H1 (cell line): ENCODE measurements around the gene MMP25. TPM values are rescaled to one million over a fixed set of nuclear protein-coding genes. Genes with fewer than 3 reads are reported as not detected.

Experiments
- CTCF ChIA-PET: fragments of 300-600 bp; sonication (Branson Sonifier 250); formaldehyde crosslinking; loops from one replicate; lab custom pipeline; 2021; ENCODE audit not compliant: partially characterized antibody; lab: Charles Lee
- POLR2A ChIA-PET: fragments of 300-600 bp; sonication (Branson Sonifier 250); formaldehyde crosslinking; loops from one replicate; lab custom pipeline; 2021; ENCODE audit warnings: inconsistent platforms; ENCODE audit not compliant: partially characterized antibody; lab: Charles Lee
- DNase-seq, 2 experiments: peaks; one replicate each; pipeline versions ENCODE4 v3.0.0 to v3.0.0-alpha.2; 2010 to 2022; ENCODE audit warnings: low spot score in 2 of 2, low read depth in 1 of 2, mixed read lengths in 1 of 2
- FAIRE-seq: peaks from 2 replicates; lab custom pipeline; 2011; peaks lifted over from hg19 to GRCh38; lab: Jason Lieb, UNC
- H2AFZ ChIP-seq: 2 replicates; pipeline ENCODE4 v1.8.1; 2012; ENCODE audit warnings: low read length, inconsistent platforms
- H2AK5ac ChIP-seq: 2 replicates; pipeline ENCODE4 v1.6.1; 2013; ENCODE audit warnings: low read depth, low read length
- H2BK120ac ChIP-seq: replicated peaks from 2 replicates; pipeline ENCODE3; 2013; ENCODE audit warnings: low read depth, low read length, inconsistent platforms
- H2BK12ac ChIP-seq: 2 replicates; pipeline ENCODE4 v1.6.1; 2013; ENCODE audit warnings: low read depth, low read length
- H2BK15ac ChIP-seq: 2 replicates; pipeline ENCODE4 v1.6.1; 2013; ENCODE audit warnings: low read length
- H2BK20ac ChIP-seq: 2 replicates; pipeline ENCODE4 v1.6.1; 2013; ENCODE audit warnings: low read length
- H2BK5ac ChIP-seq: 2 replicates; pipeline ENCODE4 v1.6.1; 2013; ENCODE audit warnings: low read depth, low read length
- H3K14ac ChIP-seq: 2 replicates; pipeline ENCODE4 v1.6.1; 2013; ENCODE audit warnings: inconsistent platforms; ENCODE audit not compliant: insufficient read length
- H3K18ac ChIP-seq: 2 replicates; pipeline ENCODE4 v1.6.1; 2013; ENCODE audit warnings: low read length; ENCODE audit errors: extremely low read depth
- H3K23ac ChIP-seq: 2 replicates; pipeline ENCODE4 v1.6.1; 2013; ENCODE audit warnings: inconsistent platforms; ENCODE audit not compliant: insufficient read length
- H3K23me2 ChIP-seq: 2 replicates; pipeline ENCODE4 v1.6.1; 2013; ENCODE audit warnings: low read depth, low read length
- H3K27ac ChIP-seq: 2 replicates; pipeline ENCODE4 v1.6.1; 2011; ENCODE audit warnings: low read depth, low read length, inconsistent platforms
- H3K27me3 ChIP-seq, 4 experiments: replicated peaks in 1 of 4; 1 replicate in 1 of 4; 2 replicates in 3 of 4; pipeline versions ENCODE4 v1.6.1 to v1.8.1; 2011 to 2013; ENCODE audit warnings: low read length in 3 of 4, mild to moderate bottlenecking in 3 of 4, inconsistent platforms in 2 of 4, mixed read lengths in 2 of 4, moderate library complexity in 1 of 4; ENCODE audit not compliant: control insufficient read depth in 3 of 4, insufficient read depth in 3 of 4; ENCODE audit errors: extremely low read depth in 1 of 4
- H3K36me3 ChIP-seq, 4 experiments: 2 replicates each; pipeline versions ENCODE4 v1.6.1 to v1.8.1; 2011 to 2013; ENCODE audit warnings: mild to moderate bottlenecking in 4 of 4, low read length in 3 of 4, moderate library complexity in 2 of 4, control low read depth in 1 of 4, inconsistent platforms in 1 of 4; ENCODE audit not compliant: insufficient read depth in 4 of 4, control insufficient read depth in 2 of 4
- H3K4ac ChIP-seq: replicated peaks from 2 replicates; pipeline ENCODE3; 2013; ENCODE audit warnings: low read length, low read depth, mixed read lengths, inconsistent platforms; ENCODE audit not compliant: insufficient read length
- H3K4me1 ChIP-seq, 4 experiments: replicated peaks in 1 of 4; 1 replicate in 1 of 4; 2 replicates in 3 of 4; pipeline versions ENCODE4 v1.6.1 to v1.8.1; 2011 to 2013; ENCODE audit warnings: low read length in 3 of 4, inconsistent platforms in 2 of 4, mixed read lengths in 1 of 4; ENCODE audit not compliant: insufficient read depth in 4 of 4, control insufficient read depth in 3 of 4
- H3K4me2 ChIP-seq, 2 experiments: 2 replicates each; pipeline versions ENCODE4 v1.6.1 to v1.8.1; 2011 to 2013; ENCODE audit warnings: low read depth in 2 of 2, low read length in 2 of 2, control low read depth in 1 of 2, inconsistent platforms in 1 of 2, mild to moderate bottlenecking in 1 of 2; ENCODE audit not compliant: insufficient read depth in 1 of 2
- H3K4me3 ChIP-seq, 4 experiments: fragments of 200-600, 300-600 bp in 1 of 4; sonication (generic), shearing (Covaris generic), sonication (Bioruptor Twin) in 1 of 4; 2 replicates each; pipeline versions ENCODE4 v1.5.1 to v1.8.1; 2011 to 2016; ENCODE audit warnings: low read length in 4 of 4, low read depth in 3 of 4, control low read depth in 2 of 4, inconsistent platforms in 2 of 4, mild to moderate bottlenecking in 2 of 4, mixed read lengths in 1 of 4, moderate library complexity in 1 of 4; ENCODE audit not compliant: insufficient read depth in 2 of 4; ENCODE audit errors: extremely low read depth in 1 of 4
- H3K56ac ChIP-seq: replicated peaks from 2 replicates; pipeline ENCODE3; 2013; ENCODE audit warnings: low read depth, mild to moderate bottlenecking, mixed read lengths, low read length, inconsistent platforms; ENCODE audit not compliant: insufficient read length
- H3K79me1 ChIP-seq: 2 replicates; pipeline ENCODE4 v1.6.1; 2013; ENCODE audit warnings: low read depth, low read length, control low read depth
- H3K79me2 ChIP-seq, 2 experiments: 2 replicates each; pipeline versions ENCODE4 v1.6.1 to v1.8.1; 2012 to 2013; ENCODE audit warnings: low read length in 2 of 2, mild to moderate bottlenecking in 2 of 2, inconsistent platforms in 1 of 2; ENCODE audit not compliant: insufficient read depth in 2 of 2, control insufficient read depth in 1 of 2
- H3K9ac ChIP-seq, 4 experiments: replicated peaks in 1 of 4; 1 replicate in 1 of 4; 2 replicates in 3 of 4; pipeline versions ENCODE4 v1.6.1 to v1.8.1; 2011 to 2013; ENCODE audit warnings: low read depth in 3 of 4, low read length in 3 of 4, control low read depth in 2 of 4, mild to moderate bottlenecking in 2 of 4, moderate library complexity in 2 of 4, inconsistent platforms in 1 of 4; ENCODE audit errors: extremely low read depth in 1 of 4
- H3K9me3 ChIP-seq, 2 experiments: 2 replicates each; pipeline versions ENCODE4 v1.6.1 to v1.8.1; 2012 to 2013; ENCODE audit warnings: mild to moderate bottlenecking in 2 of 2, moderate library complexity in 2 of 2, control low read depth in 1 of 2, inconsistent platforms in 1 of 2, low read depth in 1 of 2, low read length in 1 of 2, mixed read lengths in 1 of 2; ENCODE audit not compliant: insufficient read depth in 2 of 2
- H4K20me1 ChIP-seq, 2 experiments: replicated peaks in 1 of 2; 2 replicates each; pipeline versions ENCODE3 to v1.8.1; 2011 to 2013; ENCODE audit warnings: inconsistent platforms in 2 of 2, low read length in 2 of 2, mild to moderate bottlenecking in 1 of 2; ENCODE audit not compliant: insufficient read depth in 2 of 2, control insufficient read depth in 1 of 2
- H4K5ac ChIP-seq: 2 replicates; pipeline ENCODE4 v1.6.1; 2013; ENCODE audit warnings: low read length, low read depth, mixed read lengths, inconsistent platforms; ENCODE audit not compliant: insufficient read length
- H4K8ac ChIP-seq: 2 replicates; pipeline ENCODE4 v1.8.0; 2013; ENCODE audit warnings: mild to moderate bottlenecking, moderate library complexity, low read length, inconsistent platforms; ENCODE audit not compliant: insufficient read depth; ENCODE audit errors: extremely low read depth
- H4K91ac ChIP-seq: replicated peaks from 2 replicates; pipeline ENCODE3; 2013; ENCODE audit warnings: low read length, mixed read lengths, inconsistent platforms; ENCODE audit not compliant: insufficient read length
- CHD1 ChIP-seq: IDR thresholded peaks from 2 replicates; pipeline ENCODE4 v1.6.1; 2012; ENCODE audit warnings: low read depth, low read length, improper control_type of control experiment
- KDM1A ChIP-seq: fragments of 200-600, 300-600 bp; sonication (generic); IDR thresholded peaks from 2 replicates; pipeline ENCODE4 v1.7.1; 2016; ENCODE audit warnings: mild to moderate bottlenecking, low read length, borderline replicate concordance
- MAX ChIP-seq: IDR thresholded peaks from 2 replicates; pipeline ENCODE4 v1.6.1; 2012; ENCODE audit warnings: inconsistent platforms
- WGBS, 2 experiments: shearing (Covaris generic) in 1 of 2; methylation state at CpG; one replicate each; pipeline versions ENCODE4 v1.1.6 to v1.1.7; 2013 to 2015; ENCODE audit warnings: low lambda C conversion rate in 2 of 2, mixed read lengths in 2 of 2, inconsistent platforms in 1 of 2, low coverage in 1 of 2, missing lambda C conversion rate in 1 of 2; ENCODE audit not compliant: insufficient replicate concordance in 2 of 2, insufficient coverage in 1 of 2, insufficient read length in 1 of 2; ENCODE audit errors: extremely low coverage in 1 of 2, missing lambda C conversion rate in 1 of 2; 5-methylcytosine and 5-hydroxymethylcytosine counted together
- polyA plus RNA-seq, 7 experiments: library from polyadenylated mRNA; depleted of rRNA in 3 of 7; stranded (reverse) in 5 of 7; unstranded in 2 of 7; fragments of >200 nt in 5 of 7; fragments of 200-250 nt in 2 of 7; gene quantifications; 1 replicate in 5 of 7; 2 replicates in 1 of 7; 4 replicates in 1 of 7; pipeline versions ENCODE4 v1.2.1 to v1.2.3, GENCODE V29; 2011 to 2013; ENCODE audit warnings: missing spikeins in 2 of 7, mixed read lengths in 2 of 7
- total RNA-seq: library from RNA; stranded (reverse); fragmentation: NEBNext Ultra II Directional; extraction: Animal tissue kit (Norgen Biotek cat#: 25700); gene quantifications from 2 replicates; pipeline ENCODE4 v1.2.1, GENCODE V29; 2021

The MMP25 gene
- total and polyA plus RNA-seq, 2 of the 8 experiments (the other 6 are each of a cell fraction or from before 2014, with no cell fraction given), result 7.7 to 26.7 TPM

GRCh38 chr16:3080024-3080423, 33.7 kb downstream of the MMP25 start:
- TF ChIP-seq KDM1A, result no peak
- TF ChIP-seq CHD1, result no peak
- no peak for TF ChIP-seq MAX
- Histone ChIP-seq H4K8ac (no peak overlapping the region), H3K4ac (no peak overlapping the region), H3K23me2 (no peaks in the 10 kb centered on the region), H2AK5ac (no peak overlapping the region), H3K9ac (no peak overlapping the region), H4K91ac (no peak overlapping the region), H2BK12ac (no peak overlapping the region), H3K4me1 (no peaks in the 10 kb centered on the region; a peak in 2 of 7 replicates), H3K4me2 (no peak overlapping the region), H2AFZ (no peak overlapping the region), H4K20me1 (no peaks in the 10 kb centered on the region), H3K14ac (no peak overlapping the region), H3K9me3 (no peaks in the 10 kb centered on the region), H2BK15ac (no peak overlapping the region), H3K27me3 (no peaks in the 10 kb centered on the region), H2BK5ac (no peak overlapping the region), H2BK20ac (no peak overlapping the region), H3K79me2 (no peaks in the 10 kb centered on the region), H4K5ac (no peak overlapping the region), H2BK120ac (no peak overlapping the region), H3K79me1 (no peaks in the 10 kb centered on the region), H3K56ac (no peak overlapping the region), H3K36me3 (no peaks in the 10 kb centered on the region), H3K4me3 (no peak overlapping the region), H3K23ac (no peak overlapping the region), H3K18ac (no peak overlapping the region), H3K27ac (no peak overlapping the region)
- ChIA-PET POLR2A (interaction anchor here (0.7 to 1.6 kb wide), 10 partner anchors 8 to 92 kb away, joined by 3 to 16 read pairs (median 4); partner anchors contain the start of gene ZSCAN10), CTCF (interaction anchor here (0.7 to 1.9 kb wide), 9 partner anchors 9 to 70 kb away, joined by 3 to 10 read pairs (median 4); no protein-coding TSS in a partner anchor)
- no peak for FAIRE-seq
- DNase-seq, result no peak
- WGBS, 2 experiments, result 93% methylated on average over 17 of the region's 17 CpGs; no CpG with 5 or more reads in 1 of the 2 experiments
